Suprapubic skin (tissue), 4 donors: Measurements from ENCODE around the gene MPHOSPH6. TPM values are rescaled to one million over a fixed set of nuclear protein-coding genes. Genes with fewer than 3 reads are reported as not detected.
"Not testable (repeated sequence)": the region's sequence is repeated elsewhere in the genome, so short reads cannot be mapped to it uniquely, and the experiment has no call there.

Experiments
- DNase-seq, 2 donors: peaks; one replicate each; pipeline ENCODE4 v3.0.0-alpha.2; 2019; ENCODE audit warnings: low spot score in 2 of 2
- H3K27ac ChIP-seq: fragments of 200-600 bp; sonication (generic); one replicate; pipeline ENCODE4 v1.5.1; 2019
- H3K27me3 ChIP-seq: fragments of 200-600 bp; sonication (generic); one replicate; pipeline ENCODE4 v1.5.1; 2019
- H3K36me3 ChIP-seq: fragments of 200-600 bp; sonication (generic); one replicate; pipeline ENCODE4 v1.5.1; 2019
- H3K4me1 ChIP-seq: fragments of 200-600 bp; sonication (generic); one replicate; pipeline ENCODE4 v1.5.1; 2019
- H3K4me3 ChIP-seq: fragments of 200-600 bp; sonication (generic); one replicate; pipeline ENCODE4 v1.5.1; 2019; ENCODE audit warnings: mild to moderate bottlenecking
- H3K9me3 ChIP-seq: fragments of 200-600 bp; sonication (generic); one replicate; pipeline ENCODE4 v1.5.1; 2019
- CTCF ChIP-seq, 2 donors: fragments of 200-600 bp in 1 of 2; fragments of 450-650 bp in 1 of 2; sonication (generic) in 1 of 2; IDR thresholded peaks; one replicate each; pipeline ENCODE4 v1.5.1; 2016 to 2019; ENCODE audit warnings: antibody characterized with exemption in 2 of 2, mild to moderate bottlenecking in 1 of 2, moderate library complexity in 1 of 2
- EP300 ChIP-seq: sonication (generic); formaldehyde crosslinking; IDR thresholded peaks from one replicate; pipeline ENCODE4 v1.6.1; 2017; ENCODE audit warnings: antibody characterized with exemption
- POLR2A ChIP-seq, 2 donors: fragments of 450-650 bp; IDR thresholded peaks; one replicate each; pipeline ENCODE4 v1.6.1; 2017; ENCODE audit warnings: antibody characterized with exemption in 2 of 2, mild to moderate bottlenecking in 2 of 2, moderate library complexity in 2 of 2
- POLR2AphosphoS5 ChIP-seq, 3 donors: sonication (generic); formaldehyde crosslinking; IDR thresholded peaks; one replicate each; pipeline ENCODE4 v1.6.1; 2017; ENCODE audit warnings: antibody characterized with exemption in 3 of 3
- WGBS: methylation state at CpG from one replicate; pipeline ENCODE4 v1.1.5; 2018; 5-methylcytosine and 5-hydroxymethylcytosine counted together
- total RNA-seq, 4 donors: library from RNA; depleted of rRNA; stranded (reverse); fragments of >200 nt; gene quantifications; one replicate each; pipeline ENCODE4 v1.1.0, GENCODE V29; 2016

The MPHOSPH6 gene
- total RNA-seq, result 10 to 100 TPM; 26.2 to 58.0 (median 33.5) TPM

- WGBS, result under 1% methylated on average over 70 of the region's 89 CpGs
- Histone ChIP-seq H3K27me3 (peaks cover 8% of the 10 kb centered on the region), H3K9me3 (no peaks in the 10 kb centered on the region), H3K4me1 (peaks cover 24% of the 10 kb centered on the region), H3K36me3 (peaks cover 7% of the 10 kb centered on the region), H3K27ac (peak within 1 kb of the TSS; percentile 88), H3K4me3 (peak within 1 kb of the TSS; percentile 70)
- peak; percentile 92 to 96 for DNase-seq
- no peak for TF ChIP-seq EP300
- peak in 1 of 3 donors; percentile 36 for TF ChIP-seq POLR2AphosphoS5 (IDR thresholded peaks at IDR 0.05)
- peak in 1 of 2 donors; percentile 46 for TF ChIP-seq POLR2A (IDR thresholded peaks at IDR 0.05)
These were observed at the start of gene MPHOSPH6 for GRCh38 chr16:82169861-82170845. Gene MPHOSPH6, minus strand, starts transcription at chr16:82170224. Its CDS starts 49 bp downstream, at chr16:82170175.

GRCh38 chr16:82219298-82219697 is 49.3 kb upstream of the MPHOSPH6 start:
- no peak for DNase-seq
- TF ChIP-seq POLR2AphosphoS5 (IDR thresholded peaks at IDR 0.05) (no peak), CTCF (IDR thresholded peaks at IDR 0.05) (no peak), EP300 (no peak), POLR2A (IDR thresholded peaks at IDR 0.05) (no peak)
- WGBS, result 83% methylated on average over 12 of the region's 12 CpGs
- Histone ChIP-seq H3K36me3 (no peaks in the 10 kb centered on the region), H3K27ac (no peak overlapping the region), H3K9me3 (no peaks in the 10 kb centered on the region), H3K4me3 (no peak overlapping the region), H3K27me3 (no peaks in the 10 kb centered on the region), H3K4me1 (no peaks in the 10 kb centered on the region)

GRCh38 chr16:82209314-82209713 is 39.3 kb upstream of the MPHOSPH6 start:
- WGBS, result 78% methylated on average over 3 of the region's 9 CpGs
- H3K27me3 ChIP-seq, H3K9me3 ChIP-seq, DNase-seq, H3K4me3 ChIP-seq, H3K4me1 ChIP-seq, H3K27ac ChIP-seq, H3K36me3 ChIP-seq: not testable (repeated sequence)

GRCh38 chr16:82203198-82203597 is 33.2 kb upstream of the MPHOSPH6 start:
- H3K4me1 ChIP-seq, result peaks cover 7% of the 10 kb centered on the region
- no peaks in the 10 kb centered on the region for H3K36me3 ChIP-seq
- no peaks in the 10 kb centered on the region for H3K27me3 ChIP-seq
- no peak for TF ChIP-seq EP300
- TF ChIP-seq CTCF (IDR thresholded peaks at IDR 0.05), result no peak
- H3K4me3 ChIP-seq, result no peak overlapping the region
- H3K27ac ChIP-seq, result no peak overlapping the region
- H3K9me3 ChIP-seq, result no peaks in the 10 kb centered on the region
- DNase-seq, result no peak

GRCh38 chr16:82201926-82202325 is 31.9 kb upstream of the MPHOSPH6 start:
- H3K4me3 ChIP-seq, result no peak overlapping the region
- no peak for DNase-seq
- H3K4me1 ChIP-seq, result peaks cover 17% of the 10 kb centered on the region
- 61% methylated on average over 1 of the region's 1 CpG for WGBS
- H3K27ac ChIP-seq, result no peak overlapping the region
- no peaks in the 10 kb centered on the region for H3K36me3 ChIP-seq
- H3K27me3 ChIP-seq, result no peaks in the 10 kb centered on the region
- no peak for TF ChIP-seq CTCF (IDR thresholded peaks at IDR 0.05)
- no peak for TF ChIP-seq EP300
- no peak for TF ChIP-seq POLR2AphosphoS5 (IDR thresholded peaks at IDR 0.05)
- TF ChIP-seq POLR2A (IDR thresholded peaks at IDR 0.05), result no peak
- no peaks in the 10 kb centered on the region for H3K9me3 ChIP-seq

- Histone ChIP-seq H3K27me3 (no peaks in the 10 kb centered on the region), H3K9me3 (no peaks in the 10 kb centered on the region), H3K4me1 (peaks cover 20% of the 10 kb centered on the region), H3K36me3 (no peaks in the 10 kb centered on the region), H3K27ac (no peak overlapping the region), H3K4me3 (no peak overlapping the region)
- WGBS, result 50% methylated on average over 2 of the region's 2 CpGs
- no peak for DNase-seq
- TF ChIP-seq POLR2A (IDR thresholded peaks at IDR 0.05) (no peak), POLR2AphosphoS5 (IDR thresholded peaks at IDR 0.05) (no peak), EP300 (no peak), CTCF (IDR thresholded peaks at IDR 0.05) (no peak)
These were observed 31.3 kb upstream of the MPHOSPH6 start for GRCh38 chr16:82201351-82201750.
